ENCODE measurements around the gene EXT2.

Gene EXT2

GRCh38 chr11:44229098-44229497 is 133.6 kb downstream of the EXT2 start:
- no peaks in the 10 kb centered on the region for H3K27me3 ChIP-seq (ENCODE audit: insufficient read depth, low read length)
- no peak overlapping the region for H2AFZ ChIP-seq (ENCODE audit: low read depth, low read length)
- H3K9me3 ChIP-seq (ENCODE audit: low read length): no peaks in the 10 kb centered on the region
- no peak overlapping the region for H3K4me3 ChIP-seq (ENCODE audit: low read length)
- peaks cover 2% of the 10 kb centered on the region for H3K36me3 ChIP-seq (ENCODE audit: insufficient read depth, low read length)
- no peaks in the 10 kb centered on the region for H3K4me1 ChIP-seq (ENCODE audit: insufficient read depth, low read length)

GRCh38 chr11:44229624-44230023 is 134.1 kb downstream of the EXT2 start:
- Histone ChIP-seq H3K27me3 (ENCODE audit: insufficient read depth, low read length) (no peaks in the 10 kb centered on the region), H3K9me3 (ENCODE audit: low read length) (no peaks in the 10 kb centered on the region), H3K4me3 (ENCODE audit: low read length) (no peak overlapping the region), H2AFZ (ENCODE audit: low read depth, low read length) (no peak overlapping the region), H3K36me3 (ENCODE audit: insufficient read depth, low read length) (peaks cover 2% of the 10 kb centered on the region), H3K4me1 (ENCODE audit: insufficient read depth, low read length) (no peaks in the 10 kb centered on the region)

- H2AFZ ChIP-seq (ENCODE audit: low read depth, low read length): no peak overlapping the region
- no peaks in the 10 kb centered on the region for H3K4me1 ChIP-seq (ENCODE audit: insufficient read depth, low read length)
- H3K4me3 ChIP-seq (ENCODE audit: low read length): no peak overlapping the region
- H3K27me3 ChIP-seq (ENCODE audit: insufficient read depth, low read length): no peaks in the 10 kb centered on the region
- peaks cover 11% of the 10 kb centered on the region for H3K36me3 ChIP-seq (ENCODE audit: insufficient read depth, low read length)
- no peaks in the 10 kb centered on the region for H3K9me3 ChIP-seq (ENCODE audit: low read length)
Observed at GRCh38 chr11:44235765-44236201, 140.3 kb downstream of the EXT2 start.

- Histone ChIP-seq H2AFZ (ENCODE audit: low read depth, low read length) (no peak overlapping the region), H3K4me1 (ENCODE audit: insufficient read depth, low read length) (no peaks in the 10 kb centered on the region), H3K36me3 (ENCODE audit: insufficient read depth, low read length) (peaks cover 11% of the 10 kb centered on the region), H3K9me3 (ENCODE audit: low read length) (no peaks in the 10 kb centered on the region), H3K4me3 (ENCODE audit: low read length) (no peak overlapping the region), H3K27me3 (ENCODE audit: insufficient read depth, low read length) (no peaks in the 10 kb centered on the region)
Observed at GRCh38 chr11:44236296-44236695, 140.8 kb downstream of the EXT2 start.

GRCh38 chr11:44237156-44237555 is 141.7 kb downstream of the EXT2 start:
- Histone ChIP-seq H3K4me3 (ENCODE audit: low read length) (no peak overlapping the region), H2AFZ (ENCODE audit: low read depth, low read length) (no peak overlapping the region), H3K36me3 (ENCODE audit: insufficient read depth, low read length) (peaks cover 11% of the 10 kb centered on the region), H3K4me1 (ENCODE audit: insufficient read depth, low read length) (no peaks in the 10 kb centered on the region), H3K27me3 (ENCODE audit: insufficient read depth, low read length) (no peaks in the 10 kb centered on the region), H3K9me3 (ENCODE audit: low read length) (no peaks in the 10 kb centered on the region)

- peaks cover 6% of the 10 kb centered on the region for H3K36me3 ChIP-seq (ENCODE audit: insufficient read depth, low read length)
- H3K27me3 ChIP-seq (ENCODE audit: insufficient read depth, low read length): no peaks in the 10 kb centered on the region
- H2AFZ ChIP-seq (ENCODE audit: low read depth, low read length): no peak overlapping the region
- no peak overlapping the region for H3K4me3 ChIP-seq (ENCODE audit: low read length)
- peaks cover 17% of the 10 kb centered on the region for H3K4me1 ChIP-seq (ENCODE audit: insufficient read depth, low read length)
- peaks cover 4% of the 10 kb centered on the region for H3K9me3 ChIP-seq (ENCODE audit: low read length)
Observed at GRCh38 chr11:44241851-44242250, 146.4 kb downstream of the EXT2 start.

GRCh38 chr11:44243086-44243485 is 147.6 kb downstream of the EXT2 start:
- Histone ChIP-seq H3K9me3 (ENCODE audit: low read length) (peaks cover 4% of the 10 kb centered on the region), H3K36me3 (ENCODE audit: insufficient read depth, low read length) (peaks cover 6% of the 10 kb centered on the region), H2AFZ (ENCODE audit: low read depth, low read length) (no peak overlapping the region), H3K4me1 (ENCODE audit: insufficient read depth, low read length) (peaks cover 17% of the 10 kb centered on the region), H3K27me3 (ENCODE audit: insufficient read depth, low read length) (no peaks in the 10 kb centered on the region), H3K4me3 (ENCODE audit: low read length) (no peak overlapping the region)

- H3K36me3 ChIP-seq (ENCODE audit: insufficient read depth, low read length): peaks cover 6% of the 10 kb centered on the region
- no peak overlapping the region for H2AFZ ChIP-seq (ENCODE audit: low read depth, low read length)
- peaks cover 17% of the 10 kb centered on the region for H3K4me1 ChIP-seq (ENCODE audit: insufficient read depth, low read length)
- H3K9me3 ChIP-seq (ENCODE audit: low read length): peaks cover 4% of the 10 kb centered on the region
- no peaks in the 10 kb centered on the region for H3K27me3 ChIP-seq (ENCODE audit: insufficient read depth, low read length)
- H3K4me3 ChIP-seq (ENCODE audit: low read length): no peak overlapping the region
Observed at GRCh38 chr11:44243595-44244343, 148.3 kb downstream of the EXT2 start.

- no peak overlapping the region for H2AFZ ChIP-seq (ENCODE audit: low read depth, low read length)
- peaks cover 6% of the 10 kb centered on the region for H3K36me3 ChIP-seq (ENCODE audit: insufficient read depth, low read length)
- no peak overlapping the region for H3K4me3 ChIP-seq (ENCODE audit: low read length)
- no peaks in the 10 kb centered on the region for H3K27me3 ChIP-seq (ENCODE audit: insufficient read depth, low read length)
- H3K4me1 ChIP-seq (ENCODE audit: insufficient read depth, low read length): peaks cover 17% of the 10 kb centered on the region
- H3K9me3 ChIP-seq (ENCODE audit: low read length): peaks cover 4% of the 10 kb centered on the region
Observed at GRCh38 chr11:44244639-44245310, 149.3 kb downstream of the EXT2 start.

- peaks cover 4% of the 10 kb centered on the region for H3K9me3 ChIP-seq (ENCODE audit: low read length)
- no peaks in the 10 kb centered on the region for H3K27me3 ChIP-seq (ENCODE audit: insufficient read depth, low read length)
- peaks cover 6% of the 10 kb centered on the region for H3K36me3 ChIP-seq (ENCODE audit: insufficient read depth, low read length)
- H2AFZ ChIP-seq (ENCODE audit: low read depth, low read length): no peak overlapping the region
- no peak overlapping the region for H3K4me3 ChIP-seq (ENCODE audit: low read length)
- H3K4me1 ChIP-seq (ENCODE audit: insufficient read depth, low read length): peaks cover 17% of the 10 kb centered on the region
Observed at GRCh38 chr11:44246726-44247125, 151.2 kb downstream of the EXT2 start.

GRCh38 chr11:44247508-44247907 is 152.0 kb downstream of the EXT2 start:
- Histone ChIP-seq H3K4me1 (ENCODE audit: insufficient read depth, low read length) (peaks cover 17% of the 10 kb centered on the region), H2AFZ (ENCODE audit: low read depth, low read length) (no peak overlapping the region), H3K27me3 (ENCODE audit: insufficient read depth, low read length) (no peaks in the 10 kb centered on the region), H3K36me3 (ENCODE audit: insufficient read depth, low read length) (peaks cover 6% of the 10 kb centered on the region), H3K9me3 (ENCODE audit: low read length) (peaks cover 4% of the 10 kb centered on the region), H3K4me3 (ENCODE audit: low read length) (no peak overlapping the region)

- Histone ChIP-seq H3K27me3 (ENCODE audit: insufficient read depth, low read length) (no peaks in the 10 kb centered on the region), H3K9me3 (ENCODE audit: low read length) (peaks cover 6% of the 10 kb centered on the region), H3K4me1 (ENCODE audit: insufficient read depth, low read length) (peaks cover 14% of the 10 kb centered on the region), H3K4me3 (ENCODE audit: low read length) (no peak overlapping the region), H3K36me3 (ENCODE audit: insufficient read depth, low read length) (peaks cover 6% of the 10 kb centered on the region), H2AFZ (ENCODE audit: low read depth, low read length) (no peak overlapping the region)
Observed at GRCh38 chr11:44248109-44248508, 152.6 kb downstream of the EXT2 start.

- Histone ChIP-seq H3K4me1 (ENCODE audit: insufficient read depth, low read length) (no peaks in the 10 kb centered on the region), H2AFZ (ENCODE audit: low read depth, low read length) (no peak overlapping the region), H3K36me3 (ENCODE audit: insufficient read depth, low read length) (no peaks in the 10 kb centered on the region), H3K27me3 (ENCODE audit: insufficient read depth, low read length) (no peaks in the 10 kb centered on the region), H3K4me3 (ENCODE audit: low read length) (no peak overlapping the region), H3K9me3 (ENCODE audit: low read length) (peaks cover 2% of the 10 kb centered on the region)
Observed at GRCh38 chr11:44250421-44250820, 154.9 kb downstream of the EXT2 start.

Data from neuron (in vitro differentiated cells).